Measurements from ENCODE around the gene CKS2.

CKS2 gene

GRCh38 chr9:89312222-89312571 is 1.2 kb downstream of the CKS2 start:
- TF ChIP-seq CTCF (IDR thresholded peaks at IDR 0.05; ENCODE audit: borderline replicate concordance, insufficient read depth, low read depth, low read length): no peak

GRCh38 chr9:89313842-89314241 is 2.8 kb downstream of the CKS2 start:
- H3K4me3 ChIP-seq (ENCODE audit: low read depth, low read length): peak overlapping the region; percentile 36
- TF ChIP-seq CTCF (IDR thresholded peaks at IDR 0.05; ENCODE audit: borderline replicate concordance, insufficient read depth, low read depth, low read length): no peak

More at GRCh38 chr9:89312222-89312571, 1.2 kb downstream of the CKS2 start:
- peak overlapping the region; percentile 86 for H3K4me3 ChIP-seq (ENCODE audit: low read depth, low read length)

- TF ChIP-seq CTCF (IDR thresholded peaks at IDR 0.05; ENCODE audit: borderline replicate concordance, insufficient read depth, low read depth, low read length): no peak
- peak overlapping the region; percentile 2 for H3K4me3 ChIP-seq (ENCODE audit: low read depth, low read length)
These were observed 4.0 kb downstream of the CKS2 start for GRCh38 chr9:89314955-89315354.

- no peak for TF ChIP-seq CTCF (IDR thresholded peaks at IDR 0.05; ENCODE audit: borderline replicate concordance, insufficient read depth, low read depth, low read length)
- no peak overlapping the region for H3K4me3 ChIP-seq (ENCODE audit: low read depth, low read length)
These were observed 4.5 kb downstream of the CKS2 start for GRCh38 chr9:89315482-89315881.

- H3K4me3 ChIP-seq (ENCODE audit: low read depth, low read length): no peak overlapping the region
- no peak for TF ChIP-seq CTCF (IDR thresholded peaks at IDR 0.05; ENCODE audit: borderline replicate concordance, insufficient read depth, low read depth, low read length)
These were observed 6.3 kb downstream of the CKS2 start for GRCh38 chr9:89317282-89317681.

GRCh38 chr9:89318123-89319014 is 7.4 kb downstream of the CKS2 start, which contains the start of gene SECISBP2:
Gene SECISBP2 (plus strand): TSS chr9:89318500. CDS start chr9:89318577, 77 bp downstream.
- peak within 1 kb of the TSS; percentile 96 for H3K4me3 ChIP-seq (ENCODE audit: low read depth, low read length)
- peak; percentile 60; the same call in 1 of the 2 replicates for TF ChIP-seq CTCF (IDR thresholded peaks at IDR 0.05; ENCODE audit: borderline replicate concordance, insufficient read depth, low read depth, low read length)

Data from GM12875 (cell line).